LNCaP clone FGC (cell line): ENCODE data around the gene ANO6.
A peak's percentile ranks its signal among the peaks of the same experiment; 100 is the strongest.

Experiments used
- DNase-seq: peaks from one replicate; pipeline ENCODE4 v3.0.0-alpha.2; 2011; ENCODE audit warnings: low read depth
- H3K4me3 ChIP-seq: 2 replicates; pipeline ENCODE4 v1.5.1; 2011; ENCODE audit warnings: mild to moderate bottlenecking, low read depth, low read length, control low read depth
- TF ChIP-seq, protein P1 (sequence below): IDR thresholded peaks from 2 replicates; pipeline ENCODE4 v1.5.1; 2012; ENCODE audit warnings: mild to moderate bottlenecking; ENCODE audit not compliant: control insufficient read depth, insufficient read depth; ENCODE audit errors: extremely low read depth

Gene ANO6

DNA sequence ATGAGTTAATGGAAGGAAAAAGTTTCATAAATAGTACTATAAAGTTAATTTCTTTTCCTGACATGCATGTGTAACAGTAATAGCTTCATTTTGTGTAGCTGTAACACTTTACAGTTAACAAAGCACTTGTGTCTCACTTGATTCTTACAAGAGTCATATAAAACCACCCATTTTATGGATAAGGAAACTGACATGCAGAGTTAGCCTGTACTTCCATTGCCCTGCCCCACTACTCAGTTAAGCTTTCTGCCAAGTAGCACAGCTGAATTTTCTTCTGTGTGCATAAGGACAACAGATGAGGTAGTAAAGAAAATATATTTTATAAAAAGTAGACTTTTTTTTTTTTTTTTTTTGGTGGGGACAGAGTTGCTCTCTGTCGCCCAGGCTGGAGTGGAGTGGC is 32.2 kb downstream of the ANO6 start:
- no peak for DNase-seq
- no peak overlapping the region for H3K4me3 ChIP-seq
- TF ChIP-seq, protein P1, sequence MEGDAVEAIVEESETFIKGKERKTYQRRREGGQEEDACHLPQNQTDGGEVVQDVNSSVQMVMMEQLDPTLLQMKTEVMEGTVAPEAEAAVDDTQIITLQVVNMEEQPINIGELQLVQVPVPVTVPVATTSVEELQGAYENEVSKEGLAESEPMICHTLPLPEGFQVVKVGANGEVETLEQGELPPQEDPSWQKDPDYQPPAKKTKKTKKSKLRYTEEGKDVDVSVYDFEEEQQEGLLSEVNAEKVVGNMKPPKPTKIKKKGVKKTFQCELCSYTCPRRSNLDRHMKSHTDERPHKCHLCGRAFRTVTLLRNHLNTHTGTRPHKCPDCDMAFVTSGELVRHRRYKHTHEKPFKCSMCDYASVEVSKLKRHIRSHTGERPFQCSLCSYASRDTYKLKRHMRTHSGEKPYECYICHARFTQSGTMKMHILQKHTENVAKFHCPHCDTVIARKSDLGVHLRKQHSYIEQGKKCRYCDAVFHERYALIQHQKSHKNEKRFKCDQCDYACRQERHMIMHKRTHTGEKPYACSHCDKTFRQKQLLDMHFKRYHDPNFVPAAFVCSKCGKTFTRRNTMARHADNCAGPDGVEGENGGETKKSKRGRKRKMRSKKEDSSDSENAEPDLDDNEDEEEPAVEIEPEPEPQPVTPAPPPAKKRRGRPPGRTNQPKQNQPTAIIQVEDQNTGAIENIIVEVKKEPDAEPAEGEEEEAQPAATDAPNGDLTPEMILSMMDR = no peak

DNA sequence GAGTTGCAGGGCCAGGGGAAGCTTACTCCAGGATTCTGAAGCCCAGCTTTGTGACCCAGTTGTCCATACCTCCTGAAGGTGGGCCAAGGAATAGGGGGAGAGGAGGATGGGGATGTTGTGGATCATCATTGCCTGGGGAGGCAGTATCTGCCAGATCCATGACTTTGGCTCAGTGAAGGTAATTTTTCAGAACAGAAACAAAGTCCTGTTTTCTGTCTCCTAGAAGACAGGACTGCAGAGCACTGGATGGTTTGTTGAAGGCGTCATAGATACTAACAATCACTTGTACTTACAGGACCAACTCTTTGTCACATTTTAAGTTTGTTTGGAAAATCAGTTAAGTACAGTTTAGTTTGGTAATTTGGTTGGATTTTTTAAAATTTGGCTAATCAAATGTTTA is 38.4 kb downstream of the ANO6 start:
- no peak overlapping the region for H3K4me3 ChIP-seq
- DNase-seq = no peak
- TF ChIP-seq, protein P1 = no peak

DNA sequence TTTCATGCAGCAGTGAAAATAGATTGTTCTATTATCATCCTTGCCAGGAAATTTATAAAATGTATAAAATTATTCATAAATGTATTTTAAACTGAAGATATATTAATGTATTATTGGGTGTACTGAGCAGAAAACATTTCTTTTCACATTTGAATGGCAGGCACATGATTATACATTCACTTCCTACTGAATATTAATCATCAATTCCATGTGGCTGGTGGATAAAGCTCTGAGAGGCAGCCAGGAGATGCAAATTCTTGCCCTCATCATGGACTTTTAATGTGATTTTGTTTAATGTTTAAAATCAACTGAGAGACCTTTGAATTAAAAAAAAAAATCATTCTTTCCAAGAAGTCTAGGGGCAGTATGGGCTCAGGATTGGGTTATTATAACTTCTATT is 40.8 kb downstream of the ANO6 start:
- DNase-seq = no peak
- TF ChIP-seq, protein P1 = no peak
- no peak overlapping the region for H3K4me3 ChIP-seq

DNA sequence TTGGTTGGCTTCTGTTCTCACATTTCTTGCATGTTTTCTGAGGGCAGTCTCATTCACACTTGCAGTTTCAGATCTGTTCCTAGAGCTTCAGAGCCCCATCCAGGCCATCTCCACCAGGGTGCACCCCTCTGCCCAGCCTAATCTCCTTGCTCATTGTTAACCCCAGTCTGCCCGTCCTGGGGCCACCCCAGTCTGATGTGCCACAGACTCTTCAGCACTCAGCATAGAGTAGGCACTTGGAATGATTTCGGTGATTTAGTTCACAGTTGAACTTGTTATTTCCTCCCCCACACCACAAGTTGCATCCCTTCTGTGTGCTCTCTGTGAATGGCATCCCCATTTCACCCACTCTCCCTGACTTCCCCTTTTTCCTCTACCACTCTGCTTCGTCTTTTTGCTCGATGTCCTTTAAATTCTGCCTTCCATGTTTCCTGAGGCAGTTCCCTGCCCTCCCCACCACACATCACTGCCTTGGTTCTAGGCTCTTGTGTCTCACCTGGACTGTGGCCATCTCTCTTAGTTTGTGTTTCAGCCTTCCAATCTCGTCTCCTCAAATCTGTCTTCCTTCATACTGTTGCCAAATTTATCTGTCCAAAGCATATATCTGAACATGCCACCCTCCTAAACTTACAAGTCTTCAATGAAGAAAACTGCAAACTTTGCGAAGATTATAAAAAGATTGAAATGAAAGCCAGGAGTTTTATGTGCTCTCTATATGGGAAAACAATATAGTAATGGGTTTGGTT is 41.5 kb downstream of the ANO6 start:
- no peak overlapping the region for H3K4me3 ChIP-seq
- no peak for DNase-seq
- TF ChIP-seq, protein P1 = no peak

DNA sequence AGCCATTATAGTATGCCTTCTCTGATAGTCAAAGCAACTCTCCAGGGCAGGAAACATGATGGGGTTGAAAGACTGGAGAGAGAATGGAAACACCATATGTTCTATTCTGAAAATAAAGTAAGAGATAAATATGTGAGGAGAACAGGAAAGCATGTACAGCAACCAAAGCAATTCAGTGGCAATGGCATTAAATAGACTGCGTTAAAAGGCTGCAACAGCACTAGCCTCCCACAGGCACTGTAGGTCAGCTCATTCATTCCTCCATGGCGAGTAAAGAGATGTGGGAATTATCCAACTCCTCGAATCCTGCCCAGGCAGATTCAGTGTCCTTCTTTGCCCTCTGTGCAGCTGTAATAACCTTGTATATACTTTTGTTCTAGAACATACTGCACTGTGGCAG is 43.8 kb downstream of the ANO6 start:
- DNase-seq = no peak
- TF ChIP-seq, protein P1 = no peak
- H3K4me3 ChIP-seq = no peak overlapping the region

DNA sequence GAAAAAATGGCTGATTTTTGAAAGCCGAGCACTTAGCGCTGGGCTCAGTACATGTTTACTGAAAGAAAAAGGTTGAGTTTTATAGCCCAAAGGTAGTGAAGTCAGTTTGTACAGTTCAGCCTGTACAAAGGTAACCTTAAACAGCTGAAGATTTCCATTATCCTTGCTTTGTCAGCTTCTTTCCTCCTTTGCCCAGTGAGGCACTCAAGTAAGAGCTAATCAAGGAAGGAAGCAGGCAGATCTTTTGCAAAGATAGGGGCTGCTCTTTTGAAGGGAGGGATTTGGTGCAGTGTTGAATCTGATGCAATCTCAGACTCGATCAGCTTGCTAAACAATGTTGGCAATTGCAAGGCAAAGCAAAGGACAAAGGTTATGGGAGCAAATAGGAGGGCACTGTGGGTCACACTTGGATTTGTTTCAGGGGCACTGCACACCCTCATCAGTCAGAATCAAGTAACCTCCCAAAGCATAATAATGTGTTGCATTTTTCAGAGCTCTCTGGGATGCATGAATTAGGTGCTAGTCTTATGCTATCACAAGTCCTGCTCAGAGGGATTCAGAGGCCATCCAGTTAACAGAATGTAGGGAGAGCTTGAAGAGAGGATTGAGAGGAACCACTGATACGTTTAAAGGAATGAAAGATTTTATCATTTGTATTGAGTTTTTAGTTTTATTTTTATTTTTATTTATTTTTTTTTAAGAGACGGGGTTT is 44.4 kb downstream of the ANO6 start:
- TF ChIP-seq, protein P1 = no peak
- H3K4me3 ChIP-seq = no peak overlapping the region
- DNase-seq = peak; percentile 37
